GM19372 (cell line): ENCODE measurements around the gene CCR6.
A peak's percentile ranks its signal among the peaks of the same experiment; 100 is the strongest.
"Not testable (repeated sequence)": the region's sequence is repeated elsewhere in the genome, so short reads cannot be mapped to it uniquely, and the experiment has no call there.

Experiments
- ATAC-seq: cut with Tn5 transposase; IDR thresholded peaks from one replicate; pipeline ENCODE4 v1.9.1; 2021; ENCODE audit warnings: mild to moderate bottlenecking, low read depth, moderate library complexity; ENCODE audit not compliant: unreplicated experiment

CCR6 gene

DNA sequence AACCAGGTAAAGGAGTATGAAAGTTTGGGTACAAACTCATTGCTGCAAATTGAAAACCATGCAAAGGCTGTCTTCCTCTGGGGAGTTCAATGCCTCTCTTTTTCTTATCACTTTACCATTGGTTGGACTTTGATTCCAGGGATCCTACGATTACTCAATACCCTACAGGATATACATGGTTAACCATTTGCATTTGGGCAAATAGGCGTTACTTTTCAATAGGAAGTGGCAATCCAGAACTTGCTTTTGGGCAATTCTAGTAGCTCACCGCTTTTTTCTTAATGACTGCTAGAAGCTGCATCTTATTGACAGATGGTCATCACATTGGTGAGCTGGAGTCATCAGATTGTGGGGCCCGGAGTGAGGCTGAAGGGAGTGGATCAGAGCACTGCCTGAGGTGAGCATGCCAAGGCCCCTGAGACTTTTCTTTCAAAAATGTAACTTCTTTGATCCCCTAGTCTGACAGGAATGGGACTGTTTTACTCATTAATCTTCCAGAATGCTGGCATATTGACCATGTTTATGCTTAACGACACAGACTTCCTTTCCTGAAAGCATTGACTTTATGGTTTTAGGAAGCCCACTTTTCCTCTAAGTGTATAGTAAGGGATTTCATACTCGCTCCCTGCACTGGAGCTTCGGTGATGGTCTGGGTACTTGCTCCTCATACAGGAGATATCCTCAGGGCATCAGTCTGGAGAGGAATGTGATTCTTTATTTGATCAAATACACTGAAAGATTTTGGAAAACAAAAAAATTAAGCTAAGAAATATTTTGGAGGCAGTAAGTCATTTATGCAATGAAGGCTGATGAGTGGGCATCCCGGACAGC, at the start of gene CCR6:
CCR6 (plus strand) TSS at position 270 of the 831 bp plus-strand sequence. CDS start 13,039 bp downstream, outside the sequence.
- ATAC-seq: no peak

- ATAC-seq: no peak
These were observed 49.1 kb upstream of the CCR6 start for GRCh38 chr6:167073679-167074274.

- no peak for ATAC-seq
These were observed 45.5 kb upstream of the CCR6 start for GRCh38 chr6:167077241-167077932.

DNA sequence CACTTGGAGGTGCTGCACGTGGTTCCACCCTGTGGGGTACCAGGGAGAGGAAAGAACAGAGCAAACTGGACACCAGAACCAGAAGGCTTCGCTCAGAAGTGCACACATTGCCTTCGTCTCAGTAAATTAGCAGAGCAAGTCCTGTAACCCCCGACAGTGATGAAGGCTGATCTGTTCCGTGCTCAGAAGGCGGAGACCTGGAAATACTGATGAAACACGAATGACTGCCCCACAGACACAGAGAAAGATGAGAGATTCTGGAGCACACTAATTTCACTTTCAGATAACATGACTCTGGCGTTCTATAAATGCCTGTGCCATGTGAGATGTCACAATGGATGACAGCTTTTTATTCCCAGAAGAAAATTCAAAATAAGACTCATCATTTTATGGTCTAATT, 44.2 kb upstream of the CCR6 start:
- ATAC-seq: no peak

- peak; percentile 98 for ATAC-seq
These were observed 43.0 kb upstream of the CCR6 start for GRCh38 chr6:167079853-167080297.

GRCh38 chr6:167087857-167088354, 35.0 kb upstream of the CCR6 start:
- ATAC-seq: no peak

DNA sequence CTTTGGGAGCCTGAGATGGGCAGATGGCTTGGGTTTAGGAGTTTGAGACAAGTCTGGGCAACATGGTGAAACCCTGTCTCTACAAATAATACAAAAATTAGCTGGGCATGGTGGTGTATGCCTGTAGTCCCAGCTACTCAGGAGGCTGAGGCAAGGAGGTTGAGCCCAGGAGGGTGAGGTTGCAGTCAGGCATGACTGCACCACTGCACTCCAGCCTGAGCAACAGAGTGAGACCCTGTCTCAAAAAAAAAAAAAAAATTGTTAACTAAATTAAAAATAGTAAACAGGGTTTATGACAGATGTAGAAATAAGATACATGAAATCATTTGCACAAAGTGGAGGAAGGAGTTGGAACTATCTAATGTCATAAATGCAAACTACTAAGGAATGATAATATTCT, 34.2 kb upstream of the CCR6 start:
- ATAC-seq: not testable (repeated sequence)

DNA sequence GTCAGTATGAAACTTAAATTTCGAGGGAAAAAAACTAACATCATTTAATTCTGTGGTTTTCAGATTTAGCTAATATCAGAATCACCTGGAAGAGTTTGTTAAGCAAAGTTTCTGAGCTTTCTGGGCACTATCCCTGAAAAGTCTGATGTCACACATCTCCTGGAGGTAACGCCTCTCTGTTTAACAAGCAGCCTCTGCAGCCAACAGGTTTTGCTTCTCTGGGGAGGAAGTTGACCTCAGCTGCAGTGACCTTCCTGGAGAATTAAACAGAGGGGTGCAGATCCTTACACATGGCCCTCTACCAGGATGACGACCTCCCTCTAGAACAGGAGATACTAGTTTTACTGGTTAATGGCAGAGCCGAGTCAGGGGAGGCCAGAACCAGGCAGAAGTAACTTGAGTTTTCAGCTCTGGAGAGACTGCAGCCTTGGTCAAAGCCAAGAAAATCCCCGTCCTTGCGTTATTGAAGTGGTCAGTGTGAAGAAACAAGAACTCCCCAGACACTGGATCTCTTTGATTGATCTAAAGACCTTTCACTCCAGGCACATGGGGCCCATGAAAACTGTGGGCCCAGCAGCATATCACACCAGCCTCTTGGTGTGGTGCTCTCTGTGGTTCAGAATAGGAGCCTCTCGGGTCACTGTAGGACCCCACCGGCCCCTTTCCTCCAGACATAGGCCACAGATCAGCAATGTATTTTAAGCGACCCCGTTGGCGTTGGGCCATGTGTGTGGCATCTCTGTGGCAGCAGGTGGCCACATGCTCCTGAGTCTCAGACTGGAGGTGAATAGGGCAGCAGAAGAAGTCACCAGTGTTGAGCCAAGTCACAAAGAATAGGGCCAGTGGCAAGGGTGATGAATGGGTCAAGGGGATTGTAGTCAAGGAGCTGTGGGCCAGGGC, 33.4 kb upstream of the CCR6 start:
- no peak for ATAC-seq

GRCh38 chr6:167090171-167090570, 32.7 kb upstream of the CCR6 start:
- ATAC-seq: no peak

DNA sequence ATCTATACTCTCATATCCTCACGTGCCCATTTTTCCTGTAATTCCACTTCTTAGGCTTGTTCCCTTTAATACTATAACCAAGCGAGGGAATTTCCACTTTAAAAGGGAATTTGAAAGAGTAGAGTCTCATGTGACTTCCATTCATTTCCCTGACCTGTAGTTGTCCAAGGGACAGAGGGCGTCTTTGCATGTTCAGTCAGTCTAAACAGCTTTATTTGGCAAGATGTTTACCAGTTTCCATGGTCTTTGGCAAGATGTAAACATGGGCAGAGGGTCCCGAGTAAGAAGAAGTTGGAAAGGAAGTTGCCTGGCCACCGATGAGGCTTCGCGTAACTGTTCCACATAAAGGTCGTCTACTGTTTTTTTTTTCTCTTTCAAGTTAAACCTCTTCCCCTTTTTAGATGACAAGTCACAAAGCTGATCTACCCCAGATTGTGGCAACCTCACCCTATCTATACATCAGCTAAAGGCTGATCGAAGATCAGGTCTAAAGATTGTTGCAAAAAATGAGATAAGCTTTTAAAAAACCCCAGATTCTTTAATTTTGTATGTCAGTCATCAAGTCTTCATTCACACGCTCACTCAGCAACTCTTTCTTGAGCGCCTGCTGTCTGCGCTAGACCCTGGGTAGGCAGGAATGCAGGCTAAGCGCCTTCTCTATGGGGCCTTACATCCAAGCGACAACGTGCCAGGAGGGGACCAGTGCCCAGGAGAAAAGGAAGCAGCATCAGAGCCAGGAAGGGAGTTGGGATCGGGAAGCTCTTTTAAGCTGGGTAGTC, 31.7 kb upstream of the CCR6 start:
- no peak for ATAC-seq

DNA sequence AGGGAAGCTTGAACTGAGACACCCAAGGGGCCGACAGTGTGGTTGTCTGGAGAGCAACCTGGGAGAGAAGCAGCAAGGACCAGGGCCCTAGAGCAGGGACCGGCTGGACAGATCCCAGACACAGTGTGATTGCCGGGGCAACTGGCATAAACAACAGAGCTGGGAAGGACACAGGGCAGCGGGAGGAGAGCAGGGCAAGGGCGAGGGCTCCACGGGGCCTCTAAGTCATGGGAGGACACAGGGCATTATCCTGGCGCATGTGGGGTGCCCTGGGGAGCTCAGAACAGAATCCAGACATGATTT, 31.1 kb upstream of the CCR6 start:
- ATAC-seq: no peak

- no peak for ATAC-seq
These were observed 30.1 kb upstream of the CCR6 start for GRCh38 chr6:167092672-167093339.

DNA sequence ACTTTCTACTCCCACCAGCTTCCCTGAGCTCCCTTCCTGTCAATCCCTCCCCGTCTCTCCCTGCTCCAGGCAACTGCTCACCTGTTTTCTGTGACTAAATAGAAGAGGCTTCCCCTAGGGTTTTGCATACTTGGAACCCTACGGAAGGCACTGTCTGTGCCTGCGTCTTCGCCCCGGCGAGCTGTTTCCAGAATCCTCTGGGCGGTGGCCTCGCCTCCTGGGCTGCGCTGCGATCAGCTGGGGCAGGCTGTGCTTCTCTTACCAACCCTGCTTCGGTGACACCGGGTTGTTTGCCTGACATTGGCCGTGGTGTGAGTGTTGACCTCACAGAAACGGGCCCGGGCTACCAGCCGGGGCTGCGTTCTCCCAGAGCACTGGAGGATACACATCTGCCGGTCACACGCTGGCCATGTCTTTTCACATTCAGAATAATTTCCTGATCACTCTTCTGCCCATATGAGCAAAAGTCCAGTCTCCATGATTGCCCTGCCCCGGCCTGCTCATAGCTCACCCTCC, 29.4 kb upstream of the CCR6 start:
- ATAC-seq: no peak

GRCh38 chr6:167093922-167094432, 28.9 kb upstream of the CCR6 start:
- ATAC-seq: peak; percentile 40

- peak; percentile 17 for ATAC-seq
These were observed 28.5 kb upstream of the CCR6 start for GRCh38 chr6:167094436-167094819.

DNA sequence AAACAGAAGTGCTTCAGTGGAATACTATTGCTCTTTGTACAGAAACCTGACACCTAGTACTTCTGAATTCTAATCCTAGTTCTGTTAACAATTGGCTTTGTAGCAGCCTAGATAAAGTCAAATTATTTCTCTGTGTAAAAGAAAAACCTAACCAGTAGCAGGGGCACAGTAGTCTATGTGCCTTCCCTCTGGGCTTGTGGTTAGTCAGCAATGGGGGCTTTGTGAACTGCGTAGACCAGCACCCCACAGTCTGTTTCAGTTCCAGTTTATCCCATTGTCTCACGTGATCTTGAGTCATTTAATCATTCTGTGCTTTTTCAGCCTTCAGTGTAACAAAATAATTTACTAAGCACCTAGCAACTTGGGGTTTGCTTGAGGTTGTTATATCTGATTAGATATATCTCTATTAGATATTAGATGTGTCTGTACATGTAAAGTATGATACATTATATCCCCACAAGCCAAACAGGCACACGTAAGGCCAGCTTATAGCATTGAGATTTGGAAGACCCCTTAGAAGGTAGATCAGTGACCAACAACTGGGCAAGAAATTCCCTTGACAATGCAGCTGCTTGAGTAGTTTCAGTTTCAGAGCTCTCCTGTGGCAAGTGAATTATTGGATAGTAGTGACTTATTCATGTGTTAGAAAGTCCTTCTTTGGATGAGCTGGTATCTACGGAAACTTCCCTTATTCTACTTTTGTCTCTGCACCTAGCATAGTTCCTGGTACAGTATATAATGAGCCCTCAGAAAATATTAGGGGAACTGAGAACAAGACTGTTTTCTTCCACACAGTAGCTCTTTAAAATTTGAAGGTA, 27.9 kb upstream of the CCR6 start:
- peak; percentile 41 for ATAC-seq

DNA sequence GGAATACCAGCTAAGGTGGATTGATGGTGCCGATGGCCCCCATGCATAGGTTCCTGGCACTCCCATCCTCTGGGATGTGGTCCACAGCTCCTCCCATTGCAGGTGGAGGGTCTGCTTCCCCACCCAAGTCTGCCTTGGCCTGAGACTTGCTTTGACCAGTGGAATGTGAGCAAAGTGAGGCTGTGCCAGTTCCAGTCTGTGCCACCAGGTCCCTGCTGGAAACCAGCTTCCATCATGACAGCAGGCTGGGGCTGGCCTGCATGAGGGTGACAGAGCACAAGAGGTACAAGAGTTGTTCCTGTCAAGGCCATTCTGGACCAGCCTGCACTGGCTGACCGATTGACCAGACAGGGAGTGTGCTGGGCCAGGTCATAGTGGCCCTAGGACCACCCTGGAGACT, 27.0 kb upstream of the CCR6 start:
- no peak for ATAC-seq

- ATAC-seq: no peak
These were observed 25.9 kb upstream of the CCR6 start for GRCh38 chr6:167096991-167097390.
